ENCODE measurements around the gene TENT5C.

The TENT5C gene

GRCh38 chr1:117676615-117677130 is 70.8 kb downstream of the TENT5C start:
- no peak for DNase-seq (ENCODE audit: low read depth in 1 of 2, low spot score in 1 of 2)
- Histone ChIP-seq H3K27me3 (ENCODE audit: insufficient read depth, poor library complexity, severe bottlenecking) (no peaks in the 10 kb centered on the region), H3K27ac (replicated peaks) (no peak overlapping the region), H3K4me3 (replicated peaks; ENCODE audit: insufficient read depth, low read length) (no peak overlapping the region)
- TF ChIP-seq POLR2AphosphoS5 (IDR thresholded peaks at IDR 0.05; ENCODE audit: low read depth) = no peak
- no peak for TF ChIP-seq GABPA (IDR thresholded peaks at IDR 0.05; ENCODE audit: low read depth)
- TF ChIP-seq SPI1 (IDR thresholded peaks at IDR 0.05; ENCODE audit: borderline replicate concordance, low read depth) = no peak
- TF ChIP-seq, protein P1, sequence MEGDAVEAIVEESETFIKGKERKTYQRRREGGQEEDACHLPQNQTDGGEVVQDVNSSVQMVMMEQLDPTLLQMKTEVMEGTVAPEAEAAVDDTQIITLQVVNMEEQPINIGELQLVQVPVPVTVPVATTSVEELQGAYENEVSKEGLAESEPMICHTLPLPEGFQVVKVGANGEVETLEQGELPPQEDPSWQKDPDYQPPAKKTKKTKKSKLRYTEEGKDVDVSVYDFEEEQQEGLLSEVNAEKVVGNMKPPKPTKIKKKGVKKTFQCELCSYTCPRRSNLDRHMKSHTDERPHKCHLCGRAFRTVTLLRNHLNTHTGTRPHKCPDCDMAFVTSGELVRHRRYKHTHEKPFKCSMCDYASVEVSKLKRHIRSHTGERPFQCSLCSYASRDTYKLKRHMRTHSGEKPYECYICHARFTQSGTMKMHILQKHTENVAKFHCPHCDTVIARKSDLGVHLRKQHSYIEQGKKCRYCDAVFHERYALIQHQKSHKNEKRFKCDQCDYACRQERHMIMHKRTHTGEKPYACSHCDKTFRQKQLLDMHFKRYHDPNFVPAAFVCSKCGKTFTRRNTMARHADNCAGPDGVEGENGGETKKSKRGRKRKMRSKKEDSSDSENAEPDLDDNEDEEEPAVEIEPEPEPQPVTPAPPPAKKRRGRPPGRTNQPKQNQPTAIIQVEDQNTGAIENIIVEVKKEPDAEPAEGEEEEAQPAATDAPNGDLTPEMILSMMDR (IDR thresholded peaks at IDR 0.05; ENCODE audit: insufficient read depth, low read length) = no peak
- TF ChIP-seq, protein P2, sequence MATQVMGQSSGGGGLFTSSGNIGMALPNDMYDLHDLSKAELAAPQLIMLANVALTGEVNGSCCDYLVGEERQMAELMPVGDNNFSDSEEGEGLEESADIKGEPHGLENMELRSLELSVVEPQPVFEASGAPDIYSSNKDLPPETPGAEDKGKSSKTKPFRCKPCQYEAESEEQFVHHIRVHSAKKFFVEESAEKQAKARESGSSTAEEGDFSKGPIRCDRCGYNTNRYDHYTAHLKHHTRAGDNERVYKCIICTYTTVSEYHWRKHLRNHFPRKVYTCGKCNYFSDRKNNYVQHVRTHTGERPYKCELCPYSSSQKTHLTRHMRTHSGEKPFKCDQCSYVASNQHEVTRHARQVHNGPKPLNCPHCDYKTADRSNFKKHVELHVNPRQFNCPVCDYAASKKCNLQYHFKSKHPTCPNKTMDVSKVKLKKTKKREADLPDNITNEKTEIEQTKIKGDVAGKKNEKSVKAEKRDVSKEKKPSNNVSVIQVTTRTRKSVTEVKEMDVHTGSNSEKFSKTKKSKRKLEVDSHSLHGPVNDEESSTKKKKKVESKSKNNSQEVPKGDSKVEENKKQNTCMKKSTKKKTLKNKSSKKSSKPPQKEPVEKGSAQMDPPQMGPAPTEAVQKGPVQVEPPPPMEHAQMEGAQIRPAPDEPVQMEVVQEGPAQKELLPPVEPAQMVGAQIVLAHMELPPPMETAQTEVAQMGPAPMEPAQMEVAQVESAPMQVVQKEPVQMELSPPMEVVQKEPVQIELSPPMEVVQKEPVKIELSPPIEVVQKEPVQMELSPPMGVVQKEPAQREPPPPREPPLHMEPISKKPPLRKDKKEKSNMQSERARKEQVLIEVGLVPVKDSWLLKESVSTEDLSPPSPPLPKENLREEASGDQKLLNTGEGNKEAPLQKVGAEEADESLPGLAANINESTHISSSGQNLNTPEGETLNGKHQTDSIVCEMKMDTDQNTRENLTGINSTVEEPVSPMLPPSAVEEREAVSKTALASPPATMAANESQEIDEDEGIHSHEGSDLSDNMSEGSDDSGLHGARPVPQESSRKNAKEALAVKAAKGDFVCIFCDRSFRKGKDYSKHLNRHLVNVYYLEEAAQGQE (IDR thresholded peaks at IDR 0.05; ENCODE audit: insufficient replicate concordance, low read depth) = no peak
